GM18508 (cell line): Measurements from ENCODE around the gene CHFR.
"Not testable (repeated sequence)": the region's sequence is repeated elsewhere in the genome, so short reads cannot be mapped to it uniquely, and the experiment has no call there.

ENCODE experiments used
- ATAC-seq: cut with Tn5 transposase; IDR thresholded peaks from one replicate; pipeline ENCODE4 v1.9.1; 2021; ENCODE audit warnings: moderate number of reproducible peaks; ENCODE audit not compliant: insufficient read depth, unreplicated experiment

The CHFR gene

DNA sequence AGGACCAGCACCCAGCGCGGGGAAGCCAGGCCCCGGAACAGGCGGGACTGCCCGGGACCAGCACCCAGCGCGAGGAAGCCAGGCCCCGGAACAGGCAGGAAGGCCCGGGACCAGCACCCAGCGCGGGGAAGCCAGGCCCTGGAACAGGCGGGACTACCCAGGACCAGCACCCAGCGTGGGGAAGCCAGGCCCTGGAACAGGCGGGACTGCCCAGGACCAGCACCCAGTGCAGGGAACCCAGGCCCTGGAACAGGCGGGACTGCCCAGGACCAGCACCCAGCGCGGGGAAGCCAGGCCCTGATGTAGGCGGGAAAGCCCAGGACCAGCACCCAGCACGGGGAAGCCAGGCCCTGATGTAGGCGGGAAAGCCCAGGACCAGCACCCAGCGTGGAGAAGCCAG, 12.8 kb downstream of the CHFR start:
- not testable (repeated sequence) for ATAC-seq

DNA sequence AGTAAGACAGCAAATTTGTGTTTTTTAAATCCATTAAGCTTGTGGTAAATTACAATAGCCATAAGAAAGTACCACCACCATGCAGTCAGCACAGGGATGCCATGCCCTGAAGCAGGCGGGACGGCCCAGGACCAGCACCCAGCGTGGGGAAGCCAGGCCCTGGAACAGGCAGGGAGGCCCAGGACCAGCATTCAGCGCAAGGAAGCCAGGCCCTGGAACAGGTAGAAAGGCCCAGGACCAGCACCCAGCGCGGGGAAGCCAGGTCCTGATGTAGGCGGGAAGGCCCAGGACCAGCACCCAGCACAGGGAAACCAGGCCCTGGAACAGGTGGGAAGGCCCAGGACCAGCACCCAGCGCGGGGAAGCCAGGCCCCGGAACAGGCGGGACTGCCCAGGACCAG, 13.2 kb downstream of the CHFR start:
- no peak for ATAC-seq

DNA sequence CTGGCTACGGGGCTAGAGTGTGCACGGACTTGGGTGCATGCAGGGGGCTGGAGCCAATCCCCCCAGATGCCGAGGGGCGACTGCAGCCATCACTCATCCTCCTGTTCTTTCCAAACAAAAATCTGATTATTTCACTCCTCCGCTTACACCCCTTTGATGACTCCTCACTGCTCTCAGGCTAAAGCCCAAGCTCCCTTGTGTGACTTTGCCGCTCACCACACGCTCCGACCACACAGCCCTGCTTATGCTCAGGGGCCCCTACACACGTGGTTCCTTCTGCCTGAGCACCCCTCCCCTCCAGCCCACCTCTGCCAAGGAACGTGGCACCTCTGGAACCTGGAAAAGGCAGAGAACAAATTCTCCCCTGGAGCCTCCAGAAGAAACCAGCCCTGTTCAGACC, 13.7 kb downstream of the CHFR start:
- ATAC-seq = no peak

- no peak for ATAC-seq
Observed at GRCh38 chr12:132872975-132873421, 14.4 kb downstream of the CHFR start.

DNA sequence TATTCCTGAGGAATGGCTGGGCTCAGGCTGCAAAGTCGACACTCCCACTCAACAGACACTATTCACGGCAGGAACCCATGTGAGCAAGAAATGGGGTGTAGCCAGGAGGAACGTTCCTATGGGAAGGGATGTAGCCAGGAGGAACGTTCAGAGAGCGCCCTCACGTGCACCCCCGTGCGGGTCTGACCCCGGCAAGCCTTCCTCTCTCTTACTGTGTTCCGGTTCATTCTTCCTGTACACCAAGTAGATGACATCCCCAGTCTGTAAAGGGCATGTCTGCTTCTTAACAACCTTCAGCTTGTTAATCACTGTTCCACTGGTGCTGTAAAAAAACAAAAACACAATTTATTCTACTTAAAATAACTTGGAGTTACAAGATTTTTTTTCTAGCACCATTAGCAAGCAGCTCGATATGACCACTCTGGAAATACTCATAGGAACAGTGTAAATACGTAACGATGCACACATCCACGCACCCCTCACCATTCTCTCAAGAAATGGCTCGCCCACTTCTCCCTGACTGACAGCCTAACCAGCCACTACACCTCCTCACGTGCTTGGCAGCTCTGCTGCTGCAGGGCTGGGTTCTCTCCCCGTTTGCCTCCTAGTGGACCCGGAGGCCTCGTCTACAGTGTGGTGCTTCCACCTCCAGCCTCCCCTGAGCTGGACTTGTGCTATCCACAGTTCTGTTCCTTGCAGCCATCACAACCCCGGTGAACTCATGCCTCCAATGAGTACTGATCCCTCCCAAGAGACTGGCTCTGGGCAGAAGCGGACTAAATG, 15.1 kb downstream of the CHFR start:
- no peak for ATAC-seq

DNA sequence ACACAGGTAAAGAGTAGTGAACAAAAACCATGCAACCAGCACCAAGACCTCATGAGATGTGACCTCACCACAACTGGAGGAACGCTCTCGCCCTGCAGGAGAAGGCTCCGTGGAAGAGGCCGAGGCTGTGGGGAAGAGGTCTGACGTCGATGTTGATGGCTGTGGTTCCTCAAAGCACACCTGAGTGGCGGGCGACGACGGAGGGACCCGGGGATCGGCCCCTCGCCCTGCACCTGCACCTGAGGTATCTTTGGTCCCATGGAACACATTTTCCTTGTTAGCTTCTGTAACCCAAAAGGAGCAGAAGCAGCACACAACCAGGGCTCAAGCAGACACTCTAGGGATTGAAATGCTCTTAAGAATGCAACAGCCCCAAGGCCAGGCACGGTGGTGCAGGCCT, 17.9 kb downstream of the CHFR start:
- ATAC-seq = no peak

- no peak for ATAC-seq
Observed at GRCh38 chr12:132866251-132866828, 21.1 kb downstream of the CHFR start.

DNA sequence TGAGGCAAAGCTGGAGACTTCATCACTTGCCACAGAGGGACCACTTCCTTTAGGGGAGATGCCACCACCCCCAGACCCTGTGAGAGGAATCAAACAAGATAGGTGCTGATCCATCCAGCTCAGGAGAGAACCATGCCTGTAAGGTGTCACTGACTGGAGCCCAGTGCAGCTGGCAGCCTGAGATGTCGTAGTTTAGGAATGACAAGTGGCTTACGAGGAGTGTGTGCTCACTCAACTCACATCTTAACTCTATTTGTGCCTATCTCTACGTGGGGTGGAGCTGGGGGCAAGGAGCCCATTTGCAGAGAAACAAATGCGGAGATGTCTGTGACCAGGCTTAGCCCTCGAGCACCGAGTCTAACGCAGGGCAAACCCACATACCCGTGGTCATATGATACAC, 25.8 kb downstream of the CHFR start:
- ATAC-seq = no peak

DNA sequence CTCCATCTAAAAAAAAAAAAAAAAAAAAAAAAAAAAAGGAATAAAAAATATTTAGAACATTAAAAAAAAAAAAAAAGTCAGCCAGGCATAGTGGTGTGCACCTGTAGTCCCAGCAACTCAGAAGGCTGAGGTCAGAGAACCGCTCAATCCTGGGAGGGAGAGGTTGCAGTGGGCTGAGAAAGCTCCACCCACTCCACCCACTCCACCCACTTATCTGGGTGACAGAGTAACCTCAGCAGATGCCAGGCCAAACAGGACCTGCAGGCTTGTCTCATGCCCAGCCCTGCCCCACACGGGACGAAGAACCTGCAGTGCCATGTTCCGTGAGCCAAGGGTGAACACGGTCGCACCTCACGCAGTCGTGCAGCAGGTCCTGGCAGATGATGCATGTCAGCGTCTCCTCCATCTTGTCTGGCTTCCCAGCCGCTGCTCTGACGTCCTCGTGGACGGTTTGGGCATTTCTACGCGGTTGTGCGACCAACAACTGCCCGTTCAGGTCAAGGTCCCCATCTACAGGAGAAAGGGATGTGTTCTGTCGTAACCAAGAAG, 28.6 kb downstream of the CHFR start:
- no peak for ATAC-seq

GRCh38 chr12:132857019-132857418, 30.4 kb downstream of the CHFR start:
- not testable (repeated sequence) for ATAC-seq

DNA sequence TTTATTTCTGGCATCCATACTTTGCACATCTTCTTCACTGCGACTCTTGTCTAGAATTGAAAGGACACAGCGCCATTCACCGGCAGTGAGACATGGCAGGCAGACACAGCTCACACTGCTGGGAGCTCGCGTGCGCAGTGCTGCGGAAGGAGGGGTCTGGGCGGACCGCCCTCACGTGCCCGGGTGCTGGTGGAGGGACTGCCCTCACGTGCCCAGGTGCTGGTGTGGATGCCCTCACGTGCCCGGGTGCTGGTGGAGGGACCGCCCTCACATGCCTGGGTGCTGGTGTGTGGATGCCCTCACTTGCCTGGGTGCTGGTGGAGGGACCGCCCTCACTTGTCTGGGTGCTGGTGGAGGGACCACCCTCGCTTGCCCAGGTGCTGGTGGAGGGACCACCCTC, 30.8 kb downstream of the CHFR start:
- ATAC-seq = no peak

DNA sequence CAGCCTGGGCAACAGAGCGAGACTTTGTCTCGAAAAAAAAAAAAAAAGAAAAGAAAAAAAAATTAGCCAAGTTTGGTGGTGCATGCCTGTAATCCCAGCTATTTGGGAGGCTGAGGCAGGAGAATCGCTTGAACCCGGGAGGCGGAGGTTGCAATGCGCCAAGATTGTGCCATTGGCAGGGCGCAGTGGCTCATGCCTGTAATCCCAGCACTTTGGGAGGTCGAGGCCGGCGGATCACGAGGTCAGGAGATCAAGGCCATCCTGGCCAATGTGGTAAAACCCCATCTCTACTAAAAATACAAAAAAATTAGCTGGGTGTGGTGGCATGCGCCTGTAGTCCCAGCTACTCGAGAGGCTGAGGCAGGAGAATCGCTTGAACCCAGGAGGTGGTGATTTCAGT, 32.2 kb downstream of the CHFR start:
- ATAC-seq = not testable (repeated sequence)

GRCh38 chr12:132853285-132854092, 33.9 kb downstream of the CHFR start:
- ATAC-seq = no peak

DNA sequence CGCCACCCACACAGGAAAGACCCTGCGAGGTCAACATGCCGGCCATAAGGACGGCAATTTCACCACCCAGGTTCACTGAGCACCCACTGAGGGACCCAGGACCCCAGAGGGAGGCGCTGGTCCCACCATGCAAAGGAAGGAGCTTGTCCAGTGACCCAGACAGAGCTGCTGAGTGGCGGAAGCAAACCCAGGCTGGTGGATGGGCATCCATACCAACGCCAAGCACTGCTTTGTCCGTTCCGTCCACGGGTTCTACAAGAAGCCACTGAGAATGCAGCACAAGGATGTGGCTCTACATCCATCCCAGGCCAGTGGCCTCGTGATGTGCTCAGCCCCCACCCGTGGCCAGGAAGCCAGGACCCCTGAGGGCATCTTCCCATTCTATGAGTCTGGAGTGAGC, 34.9 kb downstream of the CHFR start:
- ATAC-seq = no peak

DNA sequence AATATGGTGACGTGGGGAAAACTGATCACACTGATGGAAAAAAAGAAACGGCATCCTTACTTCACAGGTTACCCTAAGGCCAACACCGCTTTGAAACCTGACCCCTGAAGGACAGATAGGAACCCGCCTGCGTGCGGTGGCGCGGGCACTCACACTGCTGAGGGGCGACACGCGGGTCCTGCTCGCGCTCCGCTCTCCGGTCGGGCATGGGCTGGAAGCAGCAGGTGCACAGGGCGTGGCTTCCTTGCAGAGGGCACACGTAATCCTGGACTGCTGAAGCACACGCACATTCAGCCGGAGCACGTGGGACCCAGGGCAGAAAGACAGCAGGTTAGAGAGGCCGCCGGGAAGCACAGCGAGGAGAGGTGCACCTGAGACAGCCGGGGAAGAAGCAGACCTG, 35.9 kb downstream of the CHFR start:
- ATAC-seq = no peak

DNA sequence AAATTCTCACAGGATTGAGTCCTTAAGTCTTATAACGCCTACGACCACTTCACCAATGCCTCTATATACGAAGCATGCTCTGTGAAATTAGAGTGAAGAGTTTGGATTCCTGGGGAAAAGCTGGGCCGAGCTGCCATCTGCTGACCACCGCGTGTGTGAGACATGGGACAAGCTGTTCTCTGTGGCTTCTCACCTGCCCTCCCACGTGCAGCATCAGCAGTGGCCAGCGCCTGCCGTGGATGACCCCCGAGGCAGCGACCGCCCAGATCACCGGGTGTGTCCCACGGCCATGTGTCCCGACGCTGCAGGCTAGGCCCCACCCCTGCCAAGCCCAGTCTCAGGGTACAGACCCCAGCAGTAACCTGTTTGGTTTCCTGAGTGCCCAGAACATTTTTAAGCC, 37.1 kb downstream of the CHFR start:
- no peak for ATAC-seq

GRCh38 chr12:132848521-132848920, 38.9 kb downstream of the CHFR start:
- no peak for ATAC-seq

DNA sequence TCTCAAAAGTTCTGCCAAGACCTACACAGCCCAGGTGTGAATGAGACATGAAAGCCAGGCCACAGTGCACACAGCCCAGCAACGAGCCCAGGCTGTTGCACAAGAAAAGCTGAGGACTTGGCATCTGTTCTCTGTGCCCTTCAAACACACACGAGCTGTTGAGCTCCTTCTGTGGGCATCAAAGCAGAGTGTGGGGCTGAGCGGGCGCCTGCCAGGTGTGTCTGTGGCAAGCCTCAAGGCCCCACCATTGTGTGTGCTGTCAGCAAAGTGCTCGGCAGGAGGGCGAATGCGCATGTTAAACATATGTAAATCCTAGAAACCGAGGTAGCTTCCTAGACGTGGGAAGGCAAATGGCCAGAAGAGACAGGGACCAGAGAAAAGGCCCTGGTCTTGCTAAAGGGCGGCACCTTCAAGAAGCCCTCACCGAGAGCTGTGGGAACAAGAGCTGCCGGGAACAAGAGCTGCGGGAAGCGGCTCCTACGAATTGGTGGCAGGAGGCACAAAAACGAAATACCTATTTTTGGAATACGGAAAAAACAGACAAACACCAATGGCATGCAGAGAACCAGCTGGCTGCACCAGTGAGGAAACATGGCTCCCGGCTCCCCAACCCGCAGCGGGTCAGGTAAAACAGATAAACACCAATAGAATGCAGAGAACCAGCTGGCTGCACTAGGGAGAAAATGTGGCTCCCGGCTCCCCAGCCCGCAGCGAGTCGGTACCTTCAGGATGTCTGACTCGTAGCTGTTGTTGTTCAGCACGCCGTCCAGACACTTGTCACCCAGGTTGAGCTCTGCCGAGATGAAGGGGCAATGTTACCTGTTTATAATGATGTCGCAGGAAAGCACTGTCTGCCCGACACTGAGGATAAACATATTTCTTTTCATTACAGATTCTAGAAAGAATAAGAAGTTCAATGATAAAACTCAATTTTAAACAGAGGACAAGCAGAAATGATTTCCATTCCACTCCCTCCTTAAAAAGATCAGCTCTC, 39.7 kb downstream of the CHFR start:
- no peak for ATAC-seq

- ATAC-seq = not testable (repeated sequence)
Observed at GRCh38 chr12:132844681-132845080, 42.7 kb downstream of the CHFR start.
